Measurements from ENCODE around the gene AP4S1.
"Not testable (repeated sequence)": the region's sequence is repeated elsewhere in the genome, so short reads cannot be mapped to it uniquely, and the experiment has no call there.

AP4S1 gene, protein sequence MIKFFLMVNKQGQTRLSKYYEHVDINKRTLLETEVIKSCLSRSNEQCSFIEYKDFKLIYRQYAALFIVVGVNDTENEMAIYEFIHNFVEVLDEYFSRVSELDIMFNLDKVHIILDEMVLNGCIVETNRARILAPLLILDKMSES

GRCh38 chr14:31025367-31026076 is at the start of gene AP4S1:
AP4S1 (plus strand) TSS chr14:31025649; CDS start chr14:31066197, 40,548 bp downstream.
- peak; percentile 75 for DNase-seq

DNA sequence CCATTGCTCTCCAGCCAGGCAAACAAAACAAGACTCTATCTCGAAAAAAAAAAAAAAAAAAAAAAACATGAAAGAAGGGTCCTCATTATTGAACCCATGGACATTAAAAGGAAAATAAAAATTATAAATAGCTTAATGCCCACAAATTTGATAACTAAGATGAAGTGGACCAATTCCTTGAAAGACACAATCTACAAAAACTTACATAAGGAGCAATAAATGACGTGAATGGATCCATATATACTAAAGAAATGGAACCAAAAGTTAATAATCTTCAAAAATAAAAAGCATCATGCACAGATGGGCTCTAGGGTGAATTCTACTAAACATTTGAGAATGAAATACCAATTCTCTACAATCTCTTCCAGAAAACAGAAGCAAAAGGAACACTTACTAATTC is 47.7 kb upstream of the AP4S1 start:
- DNase-seq: no peak

- peak; percentile 96 for DNase-seq
Observed at GRCh38 chr14:30980106-30980704, 45.2 kb upstream of the AP4S1 start.

- no peak for DNase-seq
Observed at GRCh38 chr14:30980980-30981379, 44.5 kb upstream of the AP4S1 start.

DNA sequence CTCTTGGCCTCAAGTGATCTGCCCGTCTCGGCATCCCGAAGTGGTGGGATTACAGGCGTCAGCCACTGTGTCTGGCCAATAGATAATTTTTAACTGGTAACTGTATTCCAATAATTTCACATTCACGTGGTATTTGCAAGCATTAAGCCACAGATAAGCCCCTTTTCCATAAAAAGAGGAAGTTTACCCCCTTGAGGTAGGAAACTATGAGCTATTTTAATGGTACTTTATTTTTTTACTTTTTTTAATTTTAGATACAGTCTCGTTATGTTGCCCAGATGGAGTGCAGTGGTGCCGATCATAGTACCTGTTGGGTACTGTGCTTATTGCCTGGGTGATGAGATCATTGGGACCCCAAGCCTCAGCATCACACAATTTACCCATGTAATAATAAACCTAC is 42.9 kb upstream of the AP4S1 start:
- no peak for DNase-seq

GRCh38 chr14:30983858-30984257 is 41.6 kb upstream of the AP4S1 start:
- DNase-seq: no peak

DNA sequence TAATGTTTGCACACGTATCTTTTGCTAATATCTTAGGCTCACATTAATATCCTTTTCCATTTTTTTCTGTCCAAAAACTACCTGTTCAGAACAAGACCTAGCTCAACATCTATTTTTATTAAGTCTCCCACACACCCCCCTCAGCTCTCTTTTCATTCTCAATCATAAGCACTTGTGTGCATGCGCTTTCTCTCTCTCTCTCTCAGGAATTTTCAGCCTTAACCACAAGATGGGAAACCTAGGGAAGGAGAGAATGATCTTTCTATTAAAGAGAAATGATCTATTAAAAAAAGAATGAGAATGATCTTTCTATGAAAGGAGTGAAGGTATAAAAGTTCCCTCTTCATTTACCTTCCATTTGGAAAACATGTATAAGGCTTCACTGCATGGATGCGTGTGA is 39.7 kb upstream of the AP4S1 start:
- no peak for DNase-seq

GRCh38 chr14:30988509-30988908 is 36.9 kb upstream of the AP4S1 start:
- DNase-seq: no peak

- DNase-seq: no peak
Observed at GRCh38 chr14:30990770-30991169, 34.7 kb upstream of the AP4S1 start.

DNA sequence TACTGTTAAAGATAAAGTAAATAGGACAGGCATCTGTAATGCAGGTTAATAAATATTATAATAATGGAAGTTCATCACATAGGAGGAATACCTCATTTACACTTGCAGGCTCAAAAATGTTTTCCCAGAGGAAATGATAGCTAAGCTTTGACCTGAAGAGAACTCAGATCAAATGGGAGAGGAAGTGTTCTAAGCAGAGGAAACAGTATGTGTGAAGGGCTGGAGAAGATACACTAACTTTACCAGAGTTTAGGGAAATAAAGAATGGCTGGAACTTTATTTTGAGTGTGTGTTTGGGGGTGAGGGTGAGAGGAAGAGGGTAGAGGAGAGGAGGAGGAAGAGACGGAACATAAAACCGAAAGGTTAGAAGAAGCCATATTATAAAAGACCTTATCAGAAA is 34.0 kb upstream of the AP4S1 start:
- DNase-seq: no peak

- no peak for DNase-seq
Observed at GRCh38 chr14:30993071-30993470, 32.4 kb upstream of the AP4S1 start.

GRCh38 chr14:30994681-30995620 is 30.5 kb upstream of the AP4S1 start:
- no peak for DNase-seq

- DNase-seq: no peak
Observed at GRCh38 chr14:30995689-30996088, 29.8 kb upstream of the AP4S1 start.

GRCh38 chr14:30996892-30997659 is 28.4 kb upstream of the AP4S1 start:
- DNase-seq: no peak

DNA sequence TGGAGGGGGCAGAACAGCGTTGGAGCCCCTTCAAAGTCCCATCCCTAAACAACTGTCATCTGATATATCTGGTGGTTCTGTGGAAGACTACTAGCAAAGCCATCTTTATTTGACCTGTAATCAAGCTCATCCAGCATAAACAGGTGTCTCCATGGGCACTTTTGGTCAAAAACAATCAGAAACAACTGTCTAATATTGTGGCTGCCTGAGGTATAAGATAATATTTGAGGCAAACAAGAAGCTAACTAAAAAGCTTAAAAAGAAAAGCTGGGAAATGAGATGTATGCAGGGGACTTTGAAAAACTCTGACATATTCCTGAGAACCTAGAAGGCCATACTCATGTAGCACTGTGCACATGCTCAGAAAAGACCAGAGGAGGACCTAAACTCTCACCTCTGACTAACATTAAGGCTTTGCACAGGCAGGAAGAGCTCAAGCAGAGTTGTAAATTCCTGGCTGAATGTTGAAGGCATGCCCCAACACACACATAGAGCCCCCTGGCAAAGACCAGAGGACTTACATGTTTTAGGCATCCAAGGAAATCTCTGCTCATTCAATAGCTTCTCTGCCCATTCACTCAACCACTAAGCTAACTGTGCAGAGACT is 27.2 kb upstream of the AP4S1 start:
- DNase-seq: no peak

DNA sequence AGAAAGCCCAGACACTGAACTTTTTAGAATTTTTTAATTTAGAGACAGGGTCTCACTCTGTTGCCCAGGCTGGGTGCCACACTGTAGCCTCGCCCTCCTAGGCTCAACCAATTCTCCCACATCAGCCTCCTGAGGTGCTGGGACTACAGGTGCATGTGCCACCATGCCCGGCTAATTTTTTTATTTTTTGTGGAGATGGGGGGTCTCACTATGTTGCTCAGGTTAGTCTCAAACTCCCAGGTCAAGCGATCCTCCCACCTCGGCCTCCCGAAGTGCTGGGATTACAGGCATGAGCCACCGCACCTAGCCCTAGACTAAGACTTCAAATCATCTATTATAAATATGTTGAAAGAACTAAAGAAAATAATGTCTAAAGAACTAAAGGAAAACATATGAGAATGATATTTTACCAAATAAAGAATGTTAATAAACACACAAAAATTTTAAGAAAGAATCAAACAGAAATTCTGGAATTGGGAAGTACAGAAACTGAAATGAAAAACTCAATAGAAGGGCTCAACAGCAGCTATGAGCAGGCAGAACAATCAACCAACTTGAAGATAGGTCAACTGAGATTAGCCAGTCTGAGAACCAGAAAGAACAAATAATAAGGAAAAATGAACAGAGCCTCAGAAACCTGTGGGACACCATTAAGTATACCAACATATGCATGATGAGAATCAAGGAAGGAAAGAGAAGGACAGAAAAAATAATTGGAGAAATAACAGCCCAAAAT is 26.2 kb upstream of the AP4S1 start:
- no peak for DNase-seq

DNA sequence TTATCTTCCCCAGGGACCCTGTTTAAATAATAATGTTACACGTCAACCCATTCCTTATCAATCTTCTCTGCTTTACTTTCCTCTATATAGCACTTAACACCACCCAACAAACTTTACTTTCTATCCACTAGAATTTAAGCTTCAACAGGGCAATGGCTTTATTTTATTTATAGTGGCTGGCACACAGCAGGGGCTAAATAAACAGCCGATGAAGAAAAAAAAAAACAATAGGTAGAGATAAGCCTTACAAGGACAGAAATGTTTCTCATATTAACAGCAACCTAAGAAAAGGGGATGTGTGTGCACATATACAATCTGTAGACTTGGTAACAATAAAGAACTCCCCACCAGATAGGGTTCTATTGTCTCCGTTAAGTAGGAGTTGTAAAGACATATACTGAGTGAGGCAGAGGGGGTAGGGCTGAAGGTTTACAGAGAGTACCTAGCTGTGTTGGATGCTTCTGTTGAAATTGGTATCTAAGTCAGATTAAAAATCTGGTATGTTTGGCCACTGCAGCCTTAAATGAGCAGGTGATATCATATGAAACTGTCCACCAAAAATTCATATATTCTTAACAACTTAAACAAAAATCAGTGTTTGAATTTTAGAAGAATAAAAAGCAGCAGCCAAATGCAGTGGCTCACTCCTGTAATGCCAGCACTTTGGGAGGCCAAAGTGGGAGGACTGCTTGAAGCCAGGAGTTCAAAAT is 24.7 kb upstream of the AP4S1 start:
- no peak for DNase-seq

DNA sequence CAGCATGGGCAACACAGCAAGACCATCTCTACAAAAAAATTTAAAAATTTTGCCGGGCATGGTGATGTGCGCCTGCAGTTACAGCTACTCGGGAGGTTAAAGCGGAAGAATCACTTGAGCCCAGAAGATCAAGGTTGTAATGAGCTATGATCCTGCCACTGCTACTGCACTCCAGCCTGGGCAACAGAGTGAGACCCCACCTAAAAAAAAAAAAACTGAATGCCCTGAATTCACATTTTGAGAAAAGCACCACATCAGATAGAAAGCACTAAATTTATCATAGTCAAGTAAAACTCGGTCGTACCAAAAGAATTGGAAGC is 24.1 kb upstream of the AP4S1 start:
- no peak for DNase-seq

- no peak for DNase-seq
Observed at GRCh38 chr14:31003284-31003683, 22.2 kb upstream of the AP4S1 start.

DNA sequence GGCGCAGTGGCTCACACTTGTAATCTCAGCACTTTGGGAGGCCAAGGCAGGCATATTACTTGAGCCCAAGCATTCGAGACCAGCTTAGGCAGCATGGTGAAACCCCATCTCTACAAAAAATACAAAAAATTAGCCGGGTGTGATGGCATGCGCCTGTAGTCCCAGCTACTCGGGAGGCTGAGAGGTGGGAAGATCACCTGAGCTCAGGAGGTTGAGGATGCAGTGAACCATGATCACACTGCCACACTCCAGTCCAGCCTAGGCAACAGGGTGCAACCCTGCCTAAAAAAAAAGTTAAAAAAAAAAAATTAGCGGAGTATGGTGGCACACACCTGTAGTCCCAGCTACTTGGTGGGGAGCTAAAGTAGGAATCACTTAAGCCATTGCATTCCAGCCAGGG is 21.4 kb upstream of the AP4S1 start:
- not testable (repeated sequence) for DNase-seq

GRCh38 chr14:31006703-31007102 is 18.7 kb upstream of the AP4S1 start:
- no peak for DNase-seq

All from NCI-H2029 (cell line).